Mucosa of descending colon (tissue), 3 donors: Measurements from ENCODE around the gene GJB3. TPM values are rescaled to one million over a fixed set of nuclear protein-coding genes. Genes with fewer than 3 reads are reported as not detected.

Experiments
- ATAC-seq: fragments of 200-7000 bp; cut with Tn5 transposase; one replicate; pipeline ENCODE4 v1.9.1; 2020; ENCODE audit warnings: mild to moderate bottlenecking, moderate library complexity
- DNase-seq, 3 donors: peaks; one replicate each; pipeline ENCODE4 v3.0.0-alpha.2; 2020
- H3K36me3 ChIP-seq: fragments of 200-600 bp; one replicate; pipeline ENCODE4 v1.8.0; 2021; ENCODE audit warnings: low read depth, mild to moderate bottlenecking
- H3K4me1 ChIP-seq: fragments of 200-600 bp; one replicate; pipeline ENCODE4 v1.8.0; 2021; ENCODE audit warnings: low read depth, mild to moderate bottlenecking
- H3K4me3 ChIP-seq: fragments of 200-600 bp; one replicate; pipeline ENCODE4 v1.8.0; 2021; ENCODE audit warnings: mild to moderate bottlenecking
- H3K9me3 ChIP-seq: fragments of 200-600 bp; one replicate; pipeline ENCODE4 v1.8.0; 2021; ENCODE audit warnings: mild to moderate bottlenecking
- CTCF ChIP-seq: fragments of 200-600 bp; IDR thresholded peaks from one replicate; pipeline ENCODE4 v1.8.0; 2022; ENCODE audit warnings: antibody characterized with exemption, mild to moderate bottlenecking
- intact Hi-C, 2 donors: fragments of 100-400 bp; cut with DNase I in 1 of 2; cut with micrococcal nuclease in 1 of 2; formaldehyde crosslinking; loops; one replicate each; pipeline versions ENCODE4 v1.11.0 to v1.11.1; 2022; cut with DNase I, micrococcal nuclease
- total RNA-seq, 3 donors: library from RNA; stranded (reverse); fragmentation: NEBNext Ultra II Directional in 2 of 3; extraction: Animal tissue kit (Norgen Biotek cat#: 25700) in 2 of 3; gene quantifications; one replicate each; pipeline versions ENCODE4 v1.2.1 to v1.2.4, GENCODE V29; 2021 to 2023
- donor health status: DM: no; HTN: no; CAD: no; lungs with moderate emphysema.
- donor health status: DM: no; HTN: no; CAD: no.
- donor health status: DM: no; HTN: yes; CAD: no.

GJB3 gene
- total RNA-seq, 3 donors from 2014 or later = 2.7 to 6.1 (median 4.5) TPM

DNA sequence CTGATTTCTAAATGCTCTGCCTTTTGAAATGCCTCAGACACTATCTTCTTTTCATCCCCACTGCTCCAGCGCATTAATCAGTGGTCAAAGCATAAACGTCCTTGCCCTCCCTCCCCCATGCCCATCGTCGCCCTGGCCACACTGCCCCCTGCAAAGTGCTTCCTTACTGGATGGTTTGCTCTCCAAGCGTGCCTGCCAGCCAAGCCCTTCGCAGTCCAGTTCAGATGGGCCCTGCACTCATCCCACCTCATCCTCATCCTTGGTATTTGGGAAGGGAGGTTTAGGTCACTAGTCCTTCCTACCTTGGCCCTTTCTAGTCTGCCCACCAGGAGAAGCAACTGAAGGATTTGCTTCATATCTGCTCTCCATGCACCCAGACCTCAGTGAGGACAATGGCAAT is 14.9 kb downstream of the GJB3 start:
- intact Hi-C loops = no loop called here
- no peak overlapping the region for H3K4me3 ChIP-seq
- ATAC-seq = no peak

GRCh38 chr1:34796990-34797389 is 16.0 kb downstream of the GJB3 start:
- no peak for DNase-seq
- ATAC-seq = no peak
- H3K4me3 ChIP-seq = no peak overlapping the region
- intact Hi-C loops = no loop called here
- no peak for TF ChIP-seq CTCF
- H3K9me3 ChIP-seq = no peaks in the 10 kb centered on the region
- no peaks in the 10 kb centered on the region for H3K4me1 ChIP-seq
- no peaks in the 10 kb centered on the region for H3K36me3 ChIP-seq

More for the DNA sequence above, 14.9 kb downstream of the GJB3 start:
- TF ChIP-seq CTCF = no peak
- Histone ChIP-seq H3K36me3 (no peaks in the 10 kb centered on the region), H3K4me1 (no peaks in the 10 kb centered on the region), H3K9me3 (no peaks in the 10 kb centered on the region)
- DNase-seq = no peak

- Histone ChIP-seq H3K36me3 (no peaks in the 10 kb centered on the region), H3K4me3 (no peak overlapping the region), H3K4me1 (no peaks in the 10 kb centered on the region), H3K9me3 (no peaks in the 10 kb centered on the region)
- DNase-seq (no peak), ATAC-seq (no peak)
- TF ChIP-seq CTCF = no peak
- intact Hi-C loops = no loop called here
Observed at GRCh38 chr1:34800214-34800613, 19.2 kb downstream of the GJB3 start.

DNA sequence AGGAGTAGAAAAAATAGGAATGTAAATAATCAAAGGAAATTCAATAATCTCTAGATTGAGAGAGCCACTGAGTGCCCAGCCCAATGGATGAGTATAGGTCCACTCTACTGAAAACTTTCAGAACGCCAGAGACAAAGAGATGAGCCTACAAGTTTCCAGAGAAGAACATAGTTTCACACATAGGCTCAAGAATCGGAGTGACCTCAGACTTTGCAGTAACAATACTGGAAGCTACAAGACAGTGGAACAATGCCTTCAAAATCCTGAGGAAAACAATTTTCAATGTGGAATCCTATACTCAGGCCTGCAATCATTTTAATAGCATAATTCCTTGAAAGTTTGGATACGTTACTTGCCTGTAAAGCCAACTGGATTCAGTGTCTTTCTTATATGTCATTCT is 22.8 kb downstream of the GJB3 start:
- intact Hi-C loops = no loop called here
- H3K4me1 ChIP-seq = no peaks in the 10 kb centered on the region
- H3K36me3 ChIP-seq = no peaks in the 10 kb centered on the region
- no peak for TF ChIP-seq CTCF
- DNase-seq (no peak), ATAC-seq (no peak)
- no peak overlapping the region for H3K4me3 ChIP-seq
- no peaks in the 10 kb centered on the region for H3K9me3 ChIP-seq

- H3K4me1 ChIP-seq = no peaks in the 10 kb centered on the region
- H3K4me3 ChIP-seq = no peak overlapping the region
- DNase-seq (no peak), ATAC-seq (no peak)
- no peaks in the 10 kb centered on the region for H3K36me3 ChIP-seq
- no peaks in the 10 kb centered on the region for H3K9me3 ChIP-seq
- intact Hi-C loops = no loop called here
- TF ChIP-seq CTCF = no peak
Observed at GRCh38 chr1:34806396-34806795, 25.4 kb downstream of the GJB3 start.
